Stimulated activated CD8-positive, alpha-beta memory T cell treated with anti-CD3 and anti-CD28 coated beads, Interleukin-4, amount 100 ng/mL, for 48 hours (primary cell): ENCODE data around the gene GUCA1A.

Experiments
- DNase-seq: peaks from one replicate; pipeline ENCODE4 v3.0.0-alpha.2; 2020

The GUCA1A gene

GRCh38 chr6:42173101-42173500 lies at the start of gene GUCA1A:
TSS of gene GUCA1A (plus strand) at chr6:42173364. CDS start at chr6:42173614, 250 bp downstream.
- no peak for DNase-seq

- DNase-seq, result no peak
Observed at GRCh38 chr6:42123379-42124103, 49.6 kb upstream of the GUCA1A start.

- DNase-seq, result no peak
Observed at GRCh38 chr6:42124223-42124836, 48.8 kb upstream of the GUCA1A start.

GRCh38 chr6:42125231-42125630 lies 47.9 kb upstream of the GUCA1A start:
- no peak for DNase-seq

GRCh38 chr6:42125663-42126062 lies 47.5 kb upstream of the GUCA1A start:
- DNase-seq, result no peak

- no peak for DNase-seq
Observed at GRCh38 chr6:42128460-42129359, 44.5 kb upstream of the GUCA1A start.

- no peak for DNase-seq
Observed at GRCh38 chr6:42129360-42129676, 43.8 kb upstream of the GUCA1A start.

GRCh38 chr6:42131531-42131930 lies 41.6 kb upstream of the GUCA1A start:
- DNase-seq, result no peak

GRCh38 chr6:42133926-42134325 lies 39.2 kb upstream of the GUCA1A start:
- no peak for DNase-seq

GRCh38 chr6:42135161-42135560 lies 38.0 kb upstream of the GUCA1A start:
- no peak for DNase-seq

- no peak for DNase-seq
Observed at GRCh38 chr6:42135722-42136121, 37.4 kb upstream of the GUCA1A start.

- DNase-seq, result peak; percentile 65
Observed at GRCh38 chr6:42136508-42137193, 36.5 kb upstream of the GUCA1A start.

GRCh38 chr6:42137194-42137753 lies 35.9 kb upstream of the GUCA1A start:
- no peak for DNase-seq

GRCh38 chr6:42138190-42138589 lies 35.0 kb upstream of the GUCA1A start:
- no peak for DNase-seq

- DNase-seq, result no peak
Observed at GRCh38 chr6:42138630-42139619, 34.2 kb upstream of the GUCA1A start.

- no peak for DNase-seq
Observed at GRCh38 chr6:42140032-42140431, 33.1 kb upstream of the GUCA1A start.

- no peak for DNase-seq
Observed at GRCh38 chr6:42140756-42141602, 32.2 kb upstream of the GUCA1A start.

- DNase-seq, result no peak
Observed at GRCh38 chr6:42141603-42142117, 31.5 kb upstream of the GUCA1A start.

GRCh38 chr6:42142118-42142835 lies 30.9 kb upstream of the GUCA1A start, which contains the start of gene C6orf132:
TSS of gene C6orf132 (minus strand) at chr6:42142620. CDS start at chr6:42142444, 176 bp downstream.
- DNase-seq, result no peak
